K562 (cell line): Measurements from ENCODE around the gene SEPTIN1. TPM values are rescaled to one million over a fixed set of nuclear protein-coding genes. Genes with fewer than 3 reads are reported as not detected.
A peak's percentile ranks its signal among the peaks of the same experiment; 100 is the strongest.

ENCODE experiments used
- ATAC-seq: fragments of 200-7000 bp; cut with Tn5 transposase; 3 replicates; pipeline ENCODE4 v1.9.1; 2020; ENCODE audit warnings: moderate library complexity
- BruUV-seq: library from RNA; stranded (reverse); fragments of 400-500 nt; replicated peaks from 2 replicates; lab custom pipeline; 2021; lab: Mats Ljungman, UMichigan
- CTCF ChIA-PET: fragments of 300-600 bp; formaldehyde crosslinking; extraction: SDS; loops from one replicate; lab custom pipeline; 2021; ENCODE audit warnings: low intra/inter-chr PET ratio; lab: Yijun Ruan, JAX
- POLR2A ChIA-PET: fragments of 300-600, 350-650 bp; sonication (Branson Sonifier 250); formaldehyde crosslinking; extraction: SDS; loops from one replicate; lab custom pipeline; 2021; ENCODE audit warnings: antibody characterized with exemption, inconsistent platforms; lab: Yijun Ruan, JAX
- DNase-seq, 4 experiments: peaks; one replicate each; pipeline versions ENCODE4 v3.0.0 to v3.0.0-alpha.2; 2011 to 2018; ENCODE audit warnings: low spot score in 3 of 4, mixed read lengths in 3 of 4; ENCODE audit errors: extremely low read depth in 1 of 4
- FAIRE-seq: peaks from 2 replicates; lab custom pipeline; 2011; peaks lifted over from hg19 to GRCh38; lab: Jason Lieb, UNC
- H2AFZ ChIP-seq: 2 replicates; pipeline ENCODE4 v1.6.0; 2011; ENCODE audit warnings: low read depth, low read length, control low read depth, inconsistent platforms
- H3K27ac ChIP-seq: fragments of 200-600 bp; 3 replicates; pipeline ENCODE4 v1.8.0; 2011; ENCODE audit warnings: low read depth, mild to moderate bottlenecking, control low read depth, inconsistent platforms, low read length, moderate library complexity, mixed read lengths; ENCODE audit errors: extremely low read depth
- H3K27me3 ChIP-seq, 2 experiments: fragments of 300-600 bp in 1 of 2; 2 replicates in 1 of 2; 3 replicates in 1 of 2; pipeline versions ENCODE4 v1.6.0 to v1.8.0; 2011; ENCODE audit warnings: inconsistent platforms in 2 of 2, low read length in 2 of 2, mild to moderate bottlenecking in 1 of 2, mixed read lengths in 1 of 2, moderate library complexity in 1 of 2; ENCODE audit not compliant: control insufficient read depth in 2 of 2, insufficient read depth in 2 of 2
- H3K36me3 ChIP-seq: fragments of 300-600 bp; 3 replicates; pipeline ENCODE4 v1.8.0; 2011; ENCODE audit warnings: mild to moderate bottlenecking, low read length, inconsistent platforms; ENCODE audit not compliant: control insufficient read depth, insufficient read depth
- H3K4me1 ChIP-seq, 2 experiments: fragments of 200-600 bp in 1 of 2; replicated peaks in 1 of 2; 2 replicates in 1 of 2; 3 replicates in 1 of 2; pipeline versions ENCODE4 v1.5.1 to v1.8.0; 2011; ENCODE audit warnings: inconsistent platforms in 2 of 2, low read length in 2 of 2, mild to moderate bottlenecking in 1 of 2, mixed read lengths in 1 of 2, moderate library complexity in 1 of 2; ENCODE audit not compliant: control insufficient read depth in 2 of 2, insufficient read depth in 2 of 2
- H3K4me2 ChIP-seq: 2 replicates; pipeline ENCODE4 v1.6.1; 2011; ENCODE audit warnings: low read length, control low read depth, inconsistent platforms, mixed read lengths; ENCODE audit not compliant: insufficient read depth
- H3K4me3 ChIP-seq: fragments of 200-600 bp; sonication (generic), shearing (Covaris generic); 2 replicates; pipeline ENCODE4 v1.5.1; 2016; ENCODE audit warnings: control low read depth, inconsistent platforms
- H3K79me2 ChIP-seq: fragments of 200-600 bp; 3 replicates; pipeline ENCODE4 v1.8.0; 2011; ENCODE audit warnings: low read length, inconsistent platforms; ENCODE audit not compliant: control insufficient read depth, insufficient read depth
- H3K9ac ChIP-seq, 2 experiments: 2 replicates each; pipeline versions ENCODE4 v1.6.0 to v1.6.1; 2011; ENCODE audit warnings: low read depth in 2 of 2, low read length in 2 of 2, control low read depth in 1 of 2, inconsistent platforms in 1 of 2, mild to moderate bottlenecking in 1 of 2, mixed read lengths in 1 of 2; ENCODE audit not compliant: insufficient read depth in 1 of 2
- H3K9me1 ChIP-seq: one replicate; pipeline ENCODE4 v1.6.0; 2011; ENCODE audit warnings: inconsistent platforms, mild to moderate bottlenecking, low read length, moderate library complexity; ENCODE audit not compliant: control insufficient read depth, insufficient read depth
- H3K9me3 ChIP-seq: replicated peaks from 2 replicates; pipeline ENCODE4 v1.5.1; 2011; ENCODE audit warnings: low read depth, low read length, inconsistent platforms; ENCODE audit not compliant: control insufficient read depth, insufficient read depth
- H4K20me1 ChIP-seq: replicated peaks from 2 replicates; pipeline ENCODE4 v1.6.1; 2011; ENCODE audit warnings: low read length, inconsistent platforms, mixed read lengths; ENCODE audit not compliant: control insufficient read depth, insufficient read depth
- CTCF ChIP-seq, 3 experiments: IDR thresholded peaks in 2 of 3; conservative IDR thresholded peaks in 1 of 3; 2 replicates each; pipeline ENCODE4 v1.5.1; 2011 to 2012; ENCODE audit warnings: low read length in 3 of 3, mild to moderate bottlenecking in 3 of 3, control low read depth in 2 of 3, improper control_type of control experiment in 1 of 3, inconsistent platforms in 1 of 3, low read depth in 1 of 3, mixed read lengths in 1 of 3, moderate library complexity in 1 of 3; ENCODE audit not compliant: insufficient read depth in 2 of 3
- FOS ChIP-seq: IDR thresholded peaks from 3 replicates; pipeline ENCODE4 v1.6.1; 2011; ENCODE audit not compliant: insufficient read length; ENCODE audit errors: extremely low read depth
- HMG20B ChIP-seq: fragments of 250-450 bp; sonication (Bioruptor Pico); IDR thresholded peaks from 2 replicates; pipeline ENCODE4 v1.5.0; 2021; ENCODE audit warnings: mild to moderate bottlenecking
- HMGXB4 ChIP-seq: sonication (generic); formaldehyde crosslinking; IDR thresholded peaks from 2 replicates; pipeline ENCODE4 v1.8.1; 2023; ENCODE audit warnings: mild to moderate bottlenecking, missing genetic modification reagents
- ZNF740 ChIP-seq, 3 experiments: fragments of 200-800 bp in 1 of 3; sonication (Bioruptor generic) in 1 of 3; sonication (generic) in 1 of 3; formaldehyde crosslinking in 1 of 3; IDR thresholded peaks; 2 replicates each; pipeline versions ENCODE4 v1.6.1 to v1.8.0; 2016 to 2022; ENCODE audit warnings: mild to moderate bottlenecking in 2 of 3, missing compliant biosample characterization in 2 of 3, missing genetic modification characterization in 2 of 3, missing genetic modification reagents in 1 of 3
- WGBS: fragments of 100-300 bp; shearing (Covaris generic); methylation state at CpG from one replicate; pipeline ENCODE4 v1.1.6; 2016; ENCODE audit warnings: low coverage, mixed read lengths; ENCODE audit not compliant: insufficient coverage; ENCODE audit errors: missing lambda C conversion rate; 5-methylcytosine and 5-hydroxymethylcytosine counted together
- in situ Hi-C: fragments of 300-500 bp; cut with MboI; formaldehyde crosslinking; loops from 4 replicates; pipeline ENCODE4 v1.15.0; 2018; ENCODE audit warnings: inconsistent platforms, mixed read lengths
- intact Hi-C: fragments of 100-400 bp; cut with micrococcal nuclease; formaldehyde crosslinking; loops from 2 replicates; pipeline ENCODE4 v1.14.2; 2022
- polyA plus RNA-seq, 8 experiments: library from polyadenylated mRNA; depleted of rRNA in 4 of 8; stranded (reverse) in 5 of 8; unstranded in 3 of 8; fragments of >200 nt; fragmentation: Nextera tagmentation in 2 of 8; fragmentation: Illumina TruSeq in 1 of 8; extraction: Ambion mirVana in 2 of 8; extraction: Trizol in 1 of 8; gene quantifications; 2 replicates each; pipeline versions ENCODE4 v1.2.1 to v1.2.3, GENCODE V29; 2011 to 2014; ENCODE audit warnings: inconsistent platforms in 1 of 8, missing spikeins in 1 of 8
- total RNA-seq, 7 experiments: library from RNA; depleted of rRNA in 6 of 7; stranded (reverse); fragments of >200 nt in 6 of 7; fragmentation: Illumina TruSeq in 2 of 7; extraction: Trizol in 2 of 7; gene quantifications; 2 replicates each; pipeline versions ENCODE4 v1.2.1 to v1.2.3, GENCODE V29; 2011 to 2021; ENCODE audit warnings: low replicate concordance in 1 of 7

SEPTIN1 gene
- total and polyA plus RNA-seq, 9 of the 15 experiments (the other 6 are each of a cell fraction or from before 2014, with no cell fraction given): 0.23 to 5.6 (median 1.7) TPM; not detected in 1

- H3K27ac ChIP-seq: no peak overlapping the region
- peaks cover 34% of the 10 kb centered on the region for H3K79me2 ChIP-seq
- H3K4me2 ChIP-seq: no peak overlapping the region
- peaks cover 64% of the 10 kb centered on the region; the same call in 2 of the 3 replicates for H3K36me3 ChIP-seq
- no TSS peak for BruUV-seq
- ATAC-seq: no peak
- no peak overlapping the region for H2AFZ ChIP-seq
- H3K4me1 ChIP-seq: peaks cover 13 to 53% of the 10 kb centered on the region in 2 experiments; a peak in 4 of 5 replicates
- ChIA-PET CTCF (no interaction called here), POLR2A (interaction anchor here (0.6 to 8.2 kb wide), 4 partner anchors 12 to 49 kb away, joined by 3 to 77 read pairs (median 4); partner anchors contain the start of gene TBC1D10B)
- H3K9me1 ChIP-seq: no peaks in the 10 kb centered on the region
- H3K4me3 ChIP-seq: no peak overlapping the region
- H4K20me1 ChIP-seq: no peaks in the 10 kb centered on the region
- peak overlapping the region in 1 of 2 experiments; percentile 77; a peak in 2 of 4 replicates for H3K9ac ChIP-seq
- H3K9me3 ChIP-seq: no peaks in the 10 kb centered on the region
- intact Hi-C loops: loop anchor here (5.0 kb wide), 1 partner anchor 50 kb away; the partner anchor contains the start of gene ZNF771
- no peaks in the 10 kb centered on the region for H3K27me3 ChIP-seq
- 87% methylated on average over 5 of the region's 5 CpGs for WGBS
- FAIRE-seq: no peak
- in situ Hi-C loops: loop anchor here (25.0 kb wide), 1 partner anchor 895 kb away; the partner anchor contains the start of genes BOLA2, SLX1B and SULT1A4
- DNase-seq: no peak
- peak in 2 of 3 experiments; percentile 28 to 42; a peak in 3 of 6 replicates for TF ChIP-seq CTCF (IDR thresholded peaks at IDR 0.05 in 2 of 3, conservative IDR thresholded peaks at IDR 0.05 in 1 of 3; ENCODE audit: insufficient read depth in 2 of 3, low read depth in 1 of 3, low read length in 3 of 3)
- TF ChIP-seq HMG20B: no peak
- TF ChIP-seq HMGXB4 (CRISPR knock-in tag): no peak
- no peak for TF ChIP-seq FOS
- TF ChIP-seq ZNF740 (CRISPR knock-in tag; IDR thresholded peaks at IDR 0.05): 0 out of 2 replicates have a peak, but pooled peaks have one; percentile 28
- no peak for TF ChIP-seq ZNF740 (tag; IDR thresholded peaks at IDR 0.05)
Measured at GRCh38 chr16:30357085-30357714, 25.2 kb downstream of the SEPTIN1 start.
